ENCODE data around the gene LHX5.

The LHX5 gene

DNA sequence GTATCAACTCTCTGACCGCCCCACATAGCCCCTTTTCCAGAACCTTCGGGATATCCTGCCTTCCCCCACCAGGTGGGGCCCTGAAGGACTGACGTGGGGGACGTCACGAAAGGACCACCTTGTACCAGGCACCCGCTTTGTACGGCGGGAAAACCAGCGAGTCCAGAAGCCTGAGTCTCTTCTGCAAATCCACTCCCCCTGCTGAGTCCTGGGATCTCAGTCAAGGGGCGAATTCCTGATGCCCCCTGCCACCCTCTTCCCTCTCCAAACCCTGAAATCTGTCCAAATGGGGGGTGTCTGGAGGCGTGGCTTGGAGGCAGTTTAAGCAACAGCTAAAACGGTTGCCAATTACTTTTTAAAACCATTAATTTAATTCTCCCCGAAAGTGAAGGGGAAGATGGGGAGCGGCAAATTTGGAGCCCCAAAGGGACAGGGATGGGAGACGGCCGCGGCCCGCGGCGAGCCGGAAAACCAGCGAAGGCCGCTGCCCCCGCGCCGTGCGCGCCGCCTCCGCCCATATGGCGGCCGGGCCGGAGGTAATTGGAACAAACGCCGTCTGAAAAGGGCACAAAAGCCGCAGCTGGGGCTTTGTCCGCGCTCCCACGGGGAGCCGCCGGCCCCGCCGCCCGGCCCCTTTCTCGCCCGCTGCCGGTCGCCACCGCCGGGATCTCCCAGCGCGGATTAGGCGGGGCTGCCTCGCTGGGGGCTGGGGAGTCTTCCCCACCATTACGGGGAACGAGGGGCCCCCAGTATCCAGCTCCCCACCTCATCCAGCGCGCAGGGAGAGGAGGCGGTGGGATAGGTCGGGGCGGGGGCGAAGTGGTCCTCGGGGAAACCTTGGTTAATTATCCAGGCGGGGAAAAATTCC lies 6.6 kb downstream of the LHX5 start:
- DNase-seq = no peak

DNA sequence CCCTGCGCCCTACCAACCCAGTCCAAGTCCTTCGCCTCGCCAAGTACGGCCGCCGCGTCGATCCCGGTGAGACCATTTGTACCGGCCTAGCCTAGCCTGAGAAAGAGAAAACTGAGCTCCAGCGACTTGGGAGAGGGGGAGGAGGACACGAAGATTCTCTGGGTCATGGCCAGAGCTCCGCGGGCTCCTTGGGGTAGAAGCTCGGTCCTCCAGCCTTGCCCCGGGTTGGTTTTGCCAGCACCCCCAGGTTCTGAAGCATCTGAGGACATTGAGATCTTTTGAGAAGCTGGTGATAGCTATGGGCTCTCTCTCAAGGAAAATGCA lies 7.3 kb downstream of the LHX5 start:
- no peak for DNase-seq

DNA sequence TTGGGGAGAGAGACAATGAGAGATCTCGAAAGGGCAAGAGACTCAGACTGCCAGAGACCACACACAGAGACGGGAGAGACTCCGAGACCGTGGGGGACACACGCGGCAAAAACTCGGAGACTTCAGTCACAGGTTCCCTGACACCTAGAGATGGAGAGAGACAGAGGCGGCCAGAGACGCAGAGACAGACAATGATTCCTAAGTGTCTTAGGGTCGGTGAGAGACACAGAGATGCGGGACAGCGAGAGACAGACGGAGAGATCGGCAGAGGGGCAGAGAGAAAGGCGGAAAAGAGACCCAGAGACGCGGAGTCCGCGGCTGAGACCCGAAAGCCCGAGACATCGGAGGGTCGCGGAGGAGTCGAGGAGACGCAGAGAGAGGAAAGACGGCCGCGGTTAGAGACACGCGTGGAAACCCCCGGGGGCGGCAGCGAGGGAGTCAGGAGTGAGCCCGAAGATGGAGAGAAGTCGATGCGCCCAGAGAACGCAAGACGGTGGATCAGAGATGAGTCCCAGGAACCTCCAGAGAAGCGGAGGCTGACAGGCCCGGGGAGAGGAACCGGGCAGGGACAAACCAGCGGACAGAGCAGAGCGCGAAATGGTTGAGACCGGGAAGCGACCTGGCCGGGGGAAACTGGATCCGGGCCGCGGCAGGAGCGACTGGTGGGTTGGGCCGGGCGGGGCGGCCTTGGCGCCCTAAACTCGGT lies 7.8 kb downstream of the LHX5 start:
- peak; percentile 58 for DNase-seq

DNA sequence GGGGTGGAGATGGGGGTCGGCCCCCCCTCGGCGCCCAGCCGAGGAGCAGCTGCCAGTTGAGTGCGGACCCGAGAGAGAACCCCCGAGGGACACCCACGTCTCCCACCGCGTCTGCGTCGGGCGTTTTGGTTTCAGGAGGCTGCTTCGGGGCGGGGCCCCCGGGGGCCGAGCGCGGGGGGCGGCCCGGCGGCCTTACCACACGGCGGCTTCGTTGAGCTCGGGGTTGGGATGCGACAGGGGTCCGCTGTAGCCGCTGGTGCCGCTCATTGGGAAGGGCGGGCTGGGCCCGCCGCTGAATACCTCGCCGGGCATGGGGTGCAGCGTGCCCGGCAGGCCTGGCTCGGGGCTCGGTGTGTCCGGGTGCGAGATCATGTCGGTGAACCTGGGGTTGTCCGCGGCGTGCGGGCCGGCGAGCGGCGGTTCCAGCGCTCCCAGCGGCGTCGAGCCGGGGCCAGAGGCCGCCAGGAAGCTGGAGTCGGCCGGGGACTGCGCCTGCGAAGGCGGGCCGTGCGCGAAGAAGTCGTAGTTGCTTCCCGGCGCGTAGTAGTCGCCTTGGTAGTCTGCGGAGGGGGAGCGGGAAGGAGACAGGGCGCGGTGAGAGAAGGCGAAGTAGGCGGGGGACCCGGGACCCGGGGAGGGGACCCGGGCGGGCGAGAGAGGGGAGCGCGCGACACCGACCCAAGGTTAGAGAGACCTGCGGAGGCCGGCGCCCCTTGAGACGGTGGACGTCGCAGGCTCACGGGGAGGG lies 8.5 kb downstream of the LHX5 start:
- peak; percentile 63 for DNase-seq

DNA sequence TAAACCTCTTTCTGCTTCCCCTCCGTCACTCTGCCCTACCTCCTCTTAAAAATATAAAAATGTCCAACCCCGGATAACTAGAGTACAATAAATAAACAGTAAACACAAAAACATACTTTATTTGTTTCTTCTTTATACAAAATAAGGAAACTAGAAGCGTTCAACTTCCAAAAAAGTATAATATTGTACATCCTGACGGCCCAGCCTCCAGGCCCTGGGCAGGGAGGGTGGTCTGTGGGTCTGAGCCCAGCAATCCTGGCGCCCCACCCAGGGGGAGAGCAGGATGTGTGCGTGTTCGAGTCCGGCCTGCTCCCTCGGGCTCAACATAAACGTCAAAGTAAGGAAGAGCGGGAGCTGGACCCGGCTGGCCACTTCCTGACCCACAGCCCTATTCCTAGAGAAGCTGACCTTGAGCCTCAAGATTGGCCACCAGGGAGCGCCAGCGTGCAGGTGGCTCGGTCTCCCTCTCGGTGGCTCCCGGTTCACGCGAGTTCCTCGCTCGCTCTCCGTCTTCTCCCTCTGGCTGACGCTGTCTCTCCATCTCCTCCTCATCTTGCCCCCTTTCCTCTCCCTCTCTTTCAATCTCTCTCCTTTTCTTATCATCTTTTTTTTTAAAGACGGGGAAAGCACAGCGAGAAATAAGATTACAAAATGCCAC lies 9.4 kb downstream of the LHX5 start:
- peak; percentile 76 for DNase-seq

DNA sequence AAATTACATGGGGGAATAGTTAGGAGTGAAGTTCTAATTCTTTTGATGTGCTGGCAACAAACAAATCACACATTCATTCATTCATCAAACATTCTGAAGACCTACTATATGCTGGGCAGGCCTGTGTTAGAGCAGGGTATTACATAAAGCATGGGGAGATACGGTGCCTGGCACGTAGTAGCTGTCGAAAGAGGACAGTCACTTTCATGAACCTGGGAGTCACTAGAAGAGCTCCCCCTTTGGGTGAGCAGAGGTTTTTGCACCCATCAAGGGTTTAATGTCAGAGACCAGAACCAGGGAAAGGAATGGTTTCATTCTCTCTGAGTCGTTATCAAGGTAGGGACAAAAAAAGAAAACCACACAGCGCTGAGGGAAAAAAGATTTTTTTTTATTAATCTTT lies 10.0 kb downstream of the LHX5 start:
- no peak for DNase-seq

DNA sequence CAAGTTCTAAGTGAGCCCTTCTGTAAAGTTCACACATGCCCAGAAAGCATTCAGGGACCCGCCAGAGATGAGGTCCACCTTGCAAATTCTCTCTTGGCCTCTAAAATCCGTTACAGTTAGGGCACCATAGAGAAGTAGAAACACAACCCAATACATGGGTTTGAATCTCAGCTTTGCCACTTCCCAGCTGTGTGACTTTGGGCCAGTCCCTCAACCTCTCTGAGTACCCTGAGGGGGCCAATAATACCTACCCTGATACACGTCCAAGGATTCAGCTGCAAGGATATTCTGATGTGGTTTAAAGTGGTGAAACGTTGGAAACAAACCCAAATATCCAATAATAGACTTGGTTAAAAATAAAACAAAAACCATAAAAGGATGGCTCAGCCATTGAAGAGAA lies 11.7 kb downstream of the LHX5 start:
- no peak for DNase-seq

DNA sequence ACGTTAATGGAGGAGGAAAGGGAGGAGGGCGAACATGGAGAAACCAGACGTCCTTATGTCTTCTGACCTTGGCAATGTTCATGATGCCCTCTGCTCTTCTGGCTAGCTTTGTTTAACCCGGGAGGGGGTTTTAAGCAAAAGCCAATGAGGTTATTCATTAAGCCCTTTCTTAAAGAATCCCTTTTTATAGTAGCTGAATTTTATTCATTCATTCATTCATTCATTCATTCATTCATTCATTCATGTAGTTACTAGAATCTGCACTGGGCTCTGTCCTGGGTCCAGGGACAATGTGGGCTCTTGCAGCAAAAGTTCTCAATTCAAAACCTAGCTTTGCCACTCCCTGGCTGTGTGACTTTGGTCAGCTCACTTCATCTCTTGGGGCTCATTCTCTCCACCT lies 14.0 kb downstream of the LHX5 start:
- no peak for DNase-seq

DNA sequence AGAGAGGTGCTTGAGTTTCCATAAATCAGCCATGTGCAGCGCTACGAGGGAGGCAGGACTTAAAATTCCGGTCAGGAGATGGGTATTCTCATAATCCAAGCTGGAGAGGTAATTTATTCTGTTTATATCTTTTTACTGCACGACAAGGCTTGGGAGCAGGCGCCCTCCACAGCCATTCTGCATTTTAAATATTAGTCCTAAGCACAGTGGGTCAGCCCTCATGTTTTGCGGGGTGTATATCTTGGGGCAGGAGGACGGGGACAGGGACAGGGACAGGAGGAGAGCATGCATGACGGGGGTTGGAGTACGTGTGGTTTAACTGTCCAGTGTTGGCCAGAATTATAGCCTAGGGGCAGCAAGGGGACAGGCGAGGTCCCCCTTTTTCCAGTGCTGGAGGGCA lies 14.5 kb downstream of the LHX5 start:
- no peak for DNase-seq

DNA sequence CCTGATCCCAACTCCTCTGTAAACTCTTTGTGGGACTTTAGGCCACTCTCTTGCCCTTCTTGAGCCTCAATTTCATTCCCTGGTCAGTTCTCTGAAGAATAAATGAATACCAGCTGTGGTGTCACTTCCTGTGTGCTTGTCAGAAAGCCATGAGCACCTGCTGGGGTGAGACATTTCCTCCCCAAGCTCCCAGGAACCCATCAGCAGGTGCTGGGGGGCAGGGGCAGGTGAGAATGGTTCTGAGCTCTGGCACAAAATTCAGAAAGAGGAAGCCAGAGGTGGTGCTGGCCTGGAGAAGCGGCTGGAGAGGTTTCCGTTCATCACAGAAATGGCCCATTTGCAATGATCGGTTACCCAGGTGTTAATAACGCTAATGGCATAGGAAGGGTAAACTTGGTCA lies 14.9 kb downstream of the LHX5 start:
- DNase-seq = no peak

DNA sequence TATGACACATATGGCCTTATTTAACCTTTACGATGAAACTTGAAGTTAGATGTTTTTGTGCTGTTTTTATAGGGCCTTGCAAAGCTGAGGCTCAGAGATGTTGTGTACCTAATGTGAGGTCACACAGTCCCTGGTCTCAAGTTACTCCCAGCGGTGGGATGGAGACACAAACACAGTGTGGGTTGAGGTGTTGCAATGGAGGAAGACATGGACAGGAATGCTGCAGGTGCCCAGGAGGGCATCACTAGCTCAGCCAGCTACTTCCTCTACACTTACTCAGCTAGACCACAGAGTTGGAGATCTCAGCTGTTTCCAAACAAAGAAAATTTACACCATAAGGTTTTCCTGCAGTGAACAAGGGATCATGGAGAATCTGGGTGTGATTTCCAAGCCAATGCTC lies 15.5 kb downstream of the LHX5 start:
- no peak for DNase-seq

DNA sequence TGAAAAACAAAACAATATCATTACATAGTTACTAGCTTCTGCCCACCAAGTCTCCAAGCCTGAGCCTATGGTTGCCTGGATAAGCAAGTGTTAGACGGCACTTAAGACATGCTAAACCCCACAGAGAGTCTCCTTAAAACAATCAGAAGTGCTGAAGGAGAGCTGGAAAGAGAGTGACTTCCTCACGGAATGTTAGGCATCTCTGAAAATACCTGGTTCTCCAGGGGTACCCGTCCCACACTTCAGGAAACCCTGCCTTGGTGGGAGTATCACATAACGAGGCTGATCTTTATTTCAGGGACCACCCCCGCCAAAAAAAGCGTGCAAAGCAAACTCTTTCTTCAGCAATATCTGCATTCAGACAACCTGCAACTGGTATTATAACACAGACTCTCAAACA lies 18.3 kb downstream of the LHX5 start:
- DNase-seq = no peak

DNA sequence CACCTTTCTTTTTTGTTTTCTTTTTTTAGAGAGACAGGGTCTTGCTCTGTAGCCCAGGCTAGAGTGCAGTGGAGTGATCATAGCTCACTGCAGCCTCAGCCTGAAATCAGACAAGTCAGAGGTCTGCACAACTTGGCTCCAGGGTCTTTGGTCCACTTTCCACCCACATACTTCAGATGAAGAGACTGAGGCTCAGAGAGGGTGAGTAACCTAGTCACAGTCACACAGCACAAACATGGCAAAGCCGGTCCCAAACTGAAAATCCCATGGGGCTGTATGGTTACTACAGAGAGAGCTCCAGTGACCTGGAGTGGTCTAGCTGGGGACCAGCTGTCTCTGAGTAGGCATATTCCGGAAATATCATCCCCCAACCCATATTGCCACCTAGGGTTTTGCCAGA lies 19.2 kb downstream of the LHX5 start:
- no peak for DNase-seq

DNA sequence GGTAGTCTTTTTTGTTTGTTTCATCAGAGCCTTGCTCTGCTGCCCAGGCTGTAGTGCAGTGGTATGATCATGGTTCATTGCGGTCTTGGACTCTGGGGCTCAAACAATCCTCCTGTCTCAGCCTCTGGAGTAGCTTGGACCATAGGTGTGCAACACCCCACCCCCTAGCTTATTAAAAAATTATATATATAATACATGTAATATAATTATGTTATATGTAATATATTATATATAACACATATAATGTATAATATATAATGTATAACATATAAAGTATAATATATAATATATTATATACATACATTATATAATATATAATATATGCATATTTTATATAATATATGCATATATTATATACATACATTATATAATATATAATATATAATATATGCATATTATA lies 21.8 kb downstream of the LHX5 start:
- no peak for DNase-seq

DNA sequence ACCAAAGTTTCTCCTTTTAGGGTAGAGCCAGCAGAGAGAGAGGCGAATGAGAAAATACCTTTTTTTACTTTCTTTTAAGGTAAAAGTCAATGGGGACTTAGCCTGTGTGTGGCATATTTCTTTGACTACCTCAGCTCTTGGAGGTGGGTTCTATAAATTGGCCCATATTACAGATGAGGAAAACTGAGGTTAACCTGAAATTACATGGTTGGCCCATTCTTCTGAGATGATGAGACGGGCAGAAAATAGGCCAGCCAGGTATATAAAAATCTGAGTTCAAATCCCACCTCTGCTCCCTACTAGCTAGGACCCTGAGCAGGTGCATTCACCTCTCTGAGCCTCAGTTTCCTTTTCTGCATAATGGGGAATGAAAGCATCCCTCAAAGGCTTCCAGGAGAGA lies 22.4 kb downstream of the LHX5 start:
- DNase-seq = no peak

DNA sequence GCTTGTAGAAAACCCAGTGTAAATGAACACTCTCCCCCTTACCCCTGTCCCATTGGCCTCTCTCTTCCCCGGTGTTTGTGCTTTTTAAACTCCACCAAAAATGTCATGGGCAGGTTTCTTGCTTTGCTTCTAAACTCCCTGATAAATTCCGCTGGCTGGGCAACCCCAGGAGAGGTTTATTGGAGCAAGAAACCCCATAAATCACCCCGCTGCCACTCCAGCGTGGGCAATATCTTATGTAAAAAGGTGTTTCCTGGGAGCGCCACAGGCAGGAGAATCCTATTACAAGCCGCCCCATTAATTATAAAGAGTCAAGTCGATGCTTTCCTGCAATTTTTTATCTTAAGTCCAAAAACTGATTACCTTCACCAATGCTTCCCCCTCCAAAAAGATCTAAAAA lies 22.8 kb downstream of the LHX5 start:
- no peak for DNase-seq

DNA sequence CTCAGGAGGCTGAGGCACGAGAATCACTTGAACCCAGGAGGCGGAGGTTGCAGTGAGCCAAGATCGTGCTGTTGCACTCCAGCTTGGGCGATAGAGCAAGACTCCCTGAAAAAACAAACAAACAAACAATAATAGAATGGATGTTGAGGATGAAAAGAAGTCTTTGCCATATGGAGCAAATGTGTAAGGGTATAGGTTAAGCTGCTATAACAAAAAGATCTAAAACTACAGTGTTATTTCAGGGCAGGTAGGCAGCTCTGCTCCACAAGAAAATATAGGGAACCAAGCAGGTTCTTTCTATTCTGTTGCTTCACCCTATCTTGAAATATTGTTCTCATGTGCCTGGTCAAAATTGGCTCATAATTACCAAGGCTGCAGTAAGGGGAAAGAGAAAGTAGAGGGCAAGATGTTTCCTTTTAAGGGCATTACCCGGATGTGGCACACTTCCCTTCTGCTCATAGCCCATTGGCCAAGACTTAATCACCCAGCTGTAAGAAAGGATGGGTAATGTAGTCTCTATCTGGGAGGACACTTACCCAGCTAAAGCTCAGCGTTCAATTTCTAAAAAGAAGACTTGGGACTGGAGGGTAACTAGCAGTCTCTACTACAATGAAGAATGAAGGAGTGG lies 26.0 kb downstream of the LHX5 start:
- DNase-seq = no peak

DNA sequence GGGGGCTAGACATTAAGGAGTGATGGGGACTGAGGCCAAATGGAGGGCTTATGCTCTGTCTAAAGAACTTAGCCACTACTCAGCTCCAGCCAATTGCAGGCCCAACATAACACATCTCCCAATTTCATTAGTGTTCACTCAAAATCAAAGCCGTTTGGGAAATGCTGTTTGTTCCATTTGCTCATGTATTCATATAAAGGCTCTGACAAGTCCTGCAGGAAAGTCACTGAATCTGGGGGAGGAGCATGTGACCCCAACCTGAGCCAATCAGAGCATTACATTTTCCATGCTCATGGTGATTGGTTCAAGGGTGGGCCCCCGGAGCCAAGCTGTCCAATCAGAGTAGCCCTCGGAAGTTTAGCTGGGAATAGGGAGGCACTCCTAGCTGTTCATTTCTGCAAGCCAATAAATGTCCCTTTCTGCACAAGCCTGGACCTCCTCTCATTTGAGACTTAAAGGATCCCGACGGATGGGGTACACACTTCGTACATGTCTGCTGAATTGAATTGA lies 28.6 kb downstream of the LHX5 start:
- DNase-seq = no peak

DNA sequence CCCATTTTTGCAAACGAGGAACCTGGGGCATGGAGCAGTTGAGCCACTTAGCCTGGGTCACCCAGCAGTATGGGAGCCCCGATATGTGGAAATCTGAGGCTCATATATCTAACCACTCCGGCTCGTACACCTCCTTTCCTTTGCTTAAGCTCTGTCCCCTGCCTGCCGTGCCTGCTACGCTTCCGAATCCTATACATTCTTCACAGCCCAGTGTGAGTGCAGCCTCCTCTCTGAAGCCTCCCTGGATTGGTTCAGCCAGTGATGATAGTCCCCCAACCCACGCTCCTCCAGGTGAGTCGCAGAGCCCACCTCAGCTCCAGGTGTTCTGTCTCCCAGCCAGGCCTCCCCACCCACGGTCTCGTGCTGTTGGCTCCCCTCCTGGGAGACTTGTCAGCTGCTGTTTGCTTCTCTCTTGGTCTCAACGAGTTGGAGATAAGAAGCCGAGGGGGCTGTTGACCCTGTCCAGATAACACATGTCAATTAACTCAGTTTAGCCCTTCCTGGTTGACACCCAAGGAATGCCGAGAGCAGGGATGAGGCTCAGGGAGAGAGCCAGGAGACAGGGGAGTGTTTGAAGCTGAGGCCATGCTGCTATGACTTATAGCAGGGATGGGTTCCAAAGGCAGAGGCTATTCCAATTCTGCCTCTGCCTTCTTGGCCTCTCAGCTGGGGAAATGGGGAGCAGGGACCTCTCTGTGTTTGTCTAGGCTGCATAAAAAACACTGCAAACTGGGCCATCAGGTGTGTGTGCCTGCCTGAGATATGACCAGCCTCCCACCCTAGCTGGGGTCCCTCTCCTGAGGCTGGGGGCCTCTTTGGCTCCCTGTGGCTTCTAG lies 30.5 kb downstream of the LHX5 start:
- DNase-seq = no peak

DNA sequence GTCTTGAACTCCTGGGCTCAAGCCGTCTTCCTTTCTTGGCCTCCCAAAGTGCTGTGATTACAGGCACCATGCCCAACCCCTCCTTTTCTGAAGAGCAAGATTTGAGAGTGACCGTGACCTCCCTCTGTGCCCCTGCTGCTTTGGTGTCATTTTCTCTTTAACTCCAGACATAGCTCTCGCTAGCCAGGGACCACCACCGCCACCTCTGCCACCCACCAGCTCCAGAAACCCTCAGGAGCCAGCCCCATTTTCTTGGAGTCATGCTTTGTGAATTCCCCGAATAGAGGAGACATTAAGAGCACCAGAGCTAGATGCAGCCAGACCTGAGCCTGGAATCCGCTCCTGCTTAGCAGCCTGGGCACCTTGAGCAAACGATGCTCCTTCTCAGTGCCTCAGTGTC lies 31.3 kb downstream of the LHX5 start:
- no peak for DNase-seq

DNA sequence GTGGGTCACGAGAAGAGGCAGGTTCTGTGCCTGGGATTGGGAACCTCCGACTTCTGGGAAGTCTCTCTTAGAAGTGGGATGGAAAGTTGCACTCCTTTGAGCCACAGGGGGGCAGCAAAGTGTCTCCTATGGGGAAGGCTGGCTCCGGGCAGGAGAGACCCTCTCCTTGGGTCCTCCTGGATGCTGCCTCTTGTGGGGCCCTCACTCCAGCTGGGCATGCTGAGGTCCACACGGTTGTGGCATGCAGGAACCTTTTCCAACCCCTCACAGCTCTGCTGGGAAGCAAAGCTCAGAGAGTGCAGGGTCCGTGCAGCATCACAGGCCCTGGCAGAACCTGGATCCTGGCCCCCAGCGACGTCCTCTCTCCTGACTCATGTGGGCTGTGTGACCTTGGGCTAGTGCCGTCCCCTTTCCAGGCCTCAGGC lies 32.1 kb downstream of the LHX5 start:
- no peak for DNase-seq

DNA sequence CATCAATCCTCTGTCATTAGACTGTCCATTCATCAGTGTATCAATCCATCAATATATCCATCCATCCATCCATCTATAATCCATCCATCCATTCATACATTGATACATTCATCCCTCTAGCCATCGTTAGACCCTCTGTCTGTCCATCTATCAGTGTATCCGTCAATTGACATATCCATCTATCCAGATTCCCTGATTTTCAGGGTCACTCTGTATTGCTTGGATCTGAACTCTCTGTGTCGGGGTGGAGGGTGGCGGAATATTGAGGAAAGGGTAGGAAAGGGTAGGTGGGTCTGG lies 32.4 kb downstream of the LHX5 start:
- no peak for DNase-seq

Data from right kidney (tissue), 1 donor.